Activated T-cell treated with anti-CD3 and anti-CD28 coated beads, Interleukin-2, amount 50 U/mL, for 48 hours (primary cell): ENCODE results near the gene PDCD1.

Experiments used
- DNase-seq, 2 experiments: peaks; one replicate each; pipeline ENCODE4 v3.0.0-alpha.2; 2020

The PDCD1 gene

DNA sequence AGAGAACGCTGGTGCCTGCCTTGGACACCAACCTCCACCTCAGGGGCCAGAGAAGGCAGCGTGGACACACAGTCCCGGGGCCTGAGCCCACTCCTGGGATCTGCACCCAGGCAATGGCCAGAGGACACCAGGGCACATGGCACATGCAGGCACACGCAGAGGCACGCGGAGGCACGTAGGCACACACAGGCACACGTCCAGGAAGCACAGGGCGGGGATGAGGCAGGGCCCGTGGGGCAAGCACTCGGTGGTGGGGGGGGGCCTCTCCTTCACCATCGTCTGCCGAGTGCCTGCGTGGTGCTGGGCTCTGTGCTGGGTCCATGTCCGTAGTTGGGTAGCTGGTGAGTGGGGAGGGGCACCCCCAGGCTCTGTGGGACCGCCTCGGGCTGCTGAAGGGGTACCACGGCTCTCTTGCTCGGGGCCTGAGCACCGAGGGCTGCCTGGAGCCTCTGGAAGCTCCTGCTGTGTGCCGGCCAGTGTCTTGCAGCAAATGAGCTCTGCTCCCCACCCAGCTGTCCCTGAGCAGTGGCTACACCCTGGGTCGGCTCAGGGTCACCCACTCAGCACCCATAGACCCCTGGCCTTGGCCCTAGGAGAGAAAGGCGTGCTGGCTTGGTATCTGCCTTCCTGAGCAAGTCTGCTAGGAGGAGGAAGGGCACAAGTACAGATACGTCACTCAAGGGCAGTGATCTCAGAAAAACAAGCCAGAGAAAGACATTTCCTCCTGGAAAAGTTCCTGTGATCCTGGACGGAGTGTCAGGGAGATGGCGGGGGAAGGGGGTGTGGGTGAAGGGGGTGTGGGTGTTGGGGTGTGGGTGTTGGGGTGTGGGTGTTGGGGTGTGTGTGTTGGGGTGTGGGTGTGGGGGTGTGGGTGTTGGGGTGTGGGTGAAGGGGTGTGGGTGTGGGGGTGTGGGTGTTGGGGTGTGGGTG, 37.3 kb upstream of the PDCD1 start:
- DNase-seq, result peak; percentile 13 to 19

DNA sequence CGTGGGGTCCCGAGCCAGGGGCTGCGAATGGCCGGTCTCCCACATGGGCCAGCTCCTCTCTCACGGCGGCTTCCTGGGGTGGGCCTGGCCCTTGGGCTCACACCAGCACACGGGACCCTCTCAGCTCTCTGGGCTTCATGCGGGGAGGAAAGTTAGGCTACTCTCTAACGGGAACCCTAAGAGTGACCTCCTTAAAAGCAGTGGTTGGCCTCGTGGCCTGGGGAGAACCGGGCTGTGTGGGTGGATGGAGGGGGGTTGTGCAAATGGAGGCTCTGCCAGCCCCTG, 36.7 kb upstream of the PDCD1 start:
- DNase-seq, result no peak

DNA sequence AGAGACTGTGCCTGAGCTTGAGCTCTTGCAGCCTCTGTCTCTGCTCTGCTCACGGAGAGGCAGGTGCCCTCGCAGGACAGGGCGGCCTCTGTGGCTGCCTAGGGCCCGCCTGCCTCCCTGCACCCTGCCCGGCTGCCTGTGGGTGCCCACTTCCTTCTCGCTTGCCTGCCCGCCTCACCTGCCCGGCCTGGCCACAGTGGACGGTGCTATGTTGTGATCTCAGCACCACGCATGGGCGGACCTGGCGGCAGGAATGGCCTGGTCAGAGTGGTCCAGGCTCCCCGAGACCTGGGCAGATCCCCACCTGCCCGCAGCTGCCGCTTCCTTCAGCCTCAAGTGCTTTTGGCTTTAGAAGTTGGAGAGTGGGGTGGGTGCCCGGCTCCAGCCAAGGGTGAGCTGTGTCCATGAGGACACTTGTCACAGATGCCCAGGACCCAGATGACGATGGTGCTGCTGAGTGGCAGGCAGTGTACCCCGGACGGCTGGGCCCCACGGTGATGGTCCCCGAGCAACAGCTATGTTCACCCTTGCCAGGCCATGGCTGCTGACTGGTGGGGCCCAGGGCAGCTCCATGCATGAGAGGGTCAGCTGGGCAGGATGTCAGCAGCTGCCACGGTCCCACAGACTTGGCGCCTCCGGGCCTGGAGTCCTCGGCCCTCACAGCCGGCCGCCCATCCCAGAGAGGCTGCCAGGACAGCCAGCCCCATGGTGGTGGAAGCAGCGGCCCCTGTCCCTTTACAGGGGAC, 36.2 kb upstream of the PDCD1 start:
- peak in 1 of 2 experiments; percentile 11 for DNase-seq

- DNase-seq, result no peak
Observed at GRCh38 chr2:241894056-241894641, 35.5 kb upstream of the PDCD1 start.

DNA sequence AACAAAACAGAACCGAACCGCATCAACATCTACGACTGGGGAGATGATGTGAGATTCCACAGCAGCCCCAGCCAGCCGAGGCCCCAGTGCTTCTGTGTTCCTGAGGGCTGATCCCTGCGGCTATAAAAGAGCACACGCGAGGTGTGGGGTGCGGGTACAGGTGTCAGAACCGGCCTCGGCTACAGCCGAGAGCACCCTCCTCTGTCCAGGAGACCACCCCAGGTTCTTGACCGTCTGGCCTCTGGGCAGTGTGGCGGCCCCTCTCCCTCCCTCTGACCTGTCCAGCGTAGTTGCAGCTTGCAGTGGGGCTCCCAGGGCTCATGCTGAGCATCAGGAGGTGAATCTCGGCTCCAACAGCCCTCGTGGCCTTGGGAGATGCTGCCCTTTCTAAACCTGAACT, 34.6 kb upstream of the PDCD1 start:
- DNase-seq, result no peak

- DNase-seq, result no peak
Observed at GRCh38 chr2:241892299-241893137, 33.8 kb upstream of the PDCD1 start.

DNA sequence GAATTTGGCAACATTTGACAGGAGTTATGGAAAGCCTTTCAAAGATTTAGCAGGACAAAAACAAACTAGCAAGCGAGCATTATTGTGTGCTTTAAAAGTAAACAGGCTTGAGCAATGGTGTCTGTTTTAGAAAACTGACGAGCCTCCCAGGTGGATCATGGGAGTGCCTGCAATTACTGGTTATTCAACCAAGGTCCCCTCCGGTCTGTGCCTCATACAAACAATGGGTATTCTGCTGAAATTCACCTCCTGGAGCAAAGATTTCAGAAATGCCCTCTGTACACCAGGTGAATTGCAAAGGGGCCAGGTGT, 33.2 kb upstream of the PDCD1 start:
- no peak for DNase-seq

- DNase-seq, result no peak
Observed at GRCh38 chr2:241891315-241891987, 32.8 kb upstream of the PDCD1 start.

DNA sequence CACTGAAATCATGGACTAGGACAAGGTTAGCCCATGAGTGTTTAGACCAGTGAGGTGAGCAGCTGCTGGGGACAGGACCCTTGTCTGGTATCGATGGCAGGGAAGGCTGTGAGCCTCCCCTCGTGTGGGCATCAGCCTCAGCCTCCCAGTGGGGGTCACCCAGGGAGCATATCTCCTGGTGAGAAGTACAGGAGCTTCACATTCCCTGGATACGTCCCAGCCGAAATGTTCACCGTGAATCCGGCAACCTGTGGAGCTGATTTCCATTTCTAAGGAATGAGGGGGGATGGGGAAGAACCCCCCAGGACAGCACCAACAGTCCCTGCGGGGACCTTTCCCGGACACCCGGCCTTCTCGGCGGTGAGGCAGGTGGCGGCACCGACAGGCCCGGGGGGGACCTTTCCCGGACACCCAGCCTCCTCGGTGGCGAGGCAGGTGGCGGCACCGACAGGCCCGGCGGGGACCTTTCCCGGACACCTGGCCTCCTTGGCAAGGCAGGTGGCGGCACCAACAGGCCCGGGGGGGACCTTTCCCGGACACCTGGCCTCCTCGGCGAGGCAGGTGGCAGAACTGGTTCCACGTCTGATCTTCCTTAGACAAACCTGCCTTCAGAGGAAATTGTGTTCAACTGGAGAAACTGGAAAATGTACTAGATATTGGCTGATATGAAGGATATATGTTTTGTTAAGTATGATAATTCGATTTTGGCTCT, 32.0 kb upstream of the PDCD1 start:
- DNase-seq, result no peak

- DNase-seq, result no peak
Observed at GRCh38 chr2:241888641-241889040, 29.9 kb upstream of the PDCD1 start.

GRCh38 chr2:241887806-241888522, 29.3 kb upstream of the PDCD1 start:
- no peak for DNase-seq

- DNase-seq, result no peak
Observed at GRCh38 chr2:241886840-241887447, 28.2 kb upstream of the PDCD1 start.

GRCh38 chr2:241885946-241886643, 27.4 kb upstream of the PDCD1 start:
- DNase-seq, result no peak

- no peak for DNase-seq
Observed at GRCh38 chr2:241885291-241885945, 26.7 kb upstream of the PDCD1 start.

- no peak for DNase-seq
Observed at GRCh38 chr2:241884951-241885290, 26.2 kb upstream of the PDCD1 start.

GRCh38 chr2:241882091-241882625, 23.5 kb upstream of the PDCD1 start:
- DNase-seq, result peak; percentile 86 to 87

GRCh38 chr2:241880311-241881073, 21.8 kb upstream of the PDCD1 start:
- DNase-seq, result peak in 1 of 2 experiments; percentile 22

DNA sequence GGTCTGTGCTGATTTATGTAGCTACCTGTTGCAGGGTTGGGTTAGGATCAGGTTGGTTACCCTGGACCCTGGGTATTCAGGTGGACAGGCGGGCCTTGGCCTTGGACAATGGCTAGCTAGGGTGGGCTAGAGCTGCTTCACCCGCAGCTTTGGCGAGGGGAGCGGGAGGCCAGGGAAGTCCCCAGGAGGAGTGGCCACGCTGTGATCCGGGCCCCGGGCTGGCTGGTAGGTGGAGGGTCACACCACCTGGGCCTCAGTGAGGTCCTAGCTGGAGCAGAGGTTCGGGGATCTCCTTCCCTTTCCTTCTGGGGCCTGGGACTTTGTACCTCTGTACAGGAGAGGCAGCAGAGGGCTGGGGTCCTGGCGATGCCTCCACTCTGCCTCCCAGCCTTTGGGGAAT, 20.6 kb upstream of the PDCD1 start:
- no peak for DNase-seq
